Activated CD4-positive, alpha-beta T cell treated with anti-CD3 and anti-CD28 coated beads, Interleukin-2, amount 50 U/mL, for 1 hour (primary cell): ENCODE measurements around the gene KYAT1.
"Not testable (repeated sequence)": the region's sequence is repeated elsewhere in the genome, so short reads cannot be mapped to it uniquely, and the experiment has no call there.

Source experiments
- DNase-seq: peaks from one replicate; pipeline ENCODE4 v3.0.0-alpha.2; 2020

KYAT1 gene

GRCh38 chr9:128809831-128810230, 71.9 kb downstream of the KYAT1 start:
- DNase-seq = no peak

- DNase-seq = no peak
These were observed 72.6 kb downstream of the KYAT1 start for GRCh38 chr9:128809036-128809599.

- no peak for DNase-seq
These were observed 73.2 kb downstream of the KYAT1 start for GRCh38 chr9:128808543-128808942.

- DNase-seq = no peak
These were observed 73.9 kb downstream of the KYAT1 start for GRCh38 chr9:128807827-128808226.

- no peak for DNase-seq
These were observed 76.1 kb downstream of the KYAT1 start for GRCh38 chr9:128805661-128806060.

- no peak for DNase-seq
These were observed 79.3 kb downstream of the KYAT1 start for GRCh38 chr9:128802482-128802881.

- no peak for DNase-seq
These were observed 81.7 kb downstream of the KYAT1 start for GRCh38 chr9:128800061-128800460.

GRCh38 chr9:128798896-128799295, 82.9 kb downstream of the KYAT1 start:
- DNase-seq = no peak

- not testable (repeated sequence) for DNase-seq
These were observed 86.8 kb downstream of the KYAT1 start for GRCh38 chr9:128794961-128795360.

GRCh38 chr9:128792978-128793686, 88.6 kb downstream of the KYAT1 start:
- no peak for DNase-seq

- no peak for DNase-seq
These were observed 89.6 kb downstream of the KYAT1 start for GRCh38 chr9:128792134-128792533.

GRCh38 chr9:128790536-128790935, 91.2 kb downstream of the KYAT1 start:
- DNase-seq = no peak

- DNase-seq = no peak
These were observed 93.3 kb downstream of the KYAT1 start for GRCh38 chr9:128788445-128788844.

- DNase-seq = no peak
These were observed 94.1 kb downstream of the KYAT1 start for GRCh38 chr9:128787659-128788058.

- peak; percentile 89 for DNase-seq
These were observed 94.8 kb downstream of the KYAT1 start, which contains the start of gene TBC1D13 for GRCh38 chr9:128786681-128787601. Gene TBC1D13, plus strand, starts transcription at chr9:128787253. Its CDS starts 101 bp downstream, at chr9:128787354.

- DNase-seq = no peak
These were observed 96.3 kb downstream of the KYAT1 start for GRCh38 chr9:128785427-128785826.
